GM19463 (cell line): ENCODE measurements around the gene POLK.
"Not testable (repeated sequence)": the region's sequence is repeated elsewhere in the genome, so short reads cannot be mapped to it uniquely, and the experiment has no call there.

Experiments
- ATAC-seq: cut with Tn5 transposase; IDR thresholded peaks from one replicate; pipeline ENCODE4 v1.9.1; 2021; ENCODE audit warnings: mild to moderate bottlenecking, moderate library complexity; ENCODE audit not compliant: unreplicated experiment

POLK gene

GRCh38 chr5:75510417-75510835, 1.3 kb upstream of the POLK start:
- ATAC-seq, result no peak

- peak; percentile 20 for ATAC-seq
Measured at GRCh38 chr5:75510836-75511434, 756 bp upstream of the POLK start.

- no peak for ATAC-seq
Measured at GRCh38 chr5:75512383-75513074, 838 bp downstream of the POLK start.

- no peak for ATAC-seq
Measured at GRCh38 chr5:75513841-75514240, 2.1 kb downstream of the POLK start.

- no peak for ATAC-seq
Measured at GRCh38 chr5:75514323-75514722, 2.6 kb downstream of the POLK start.

GRCh38 chr5:75519761-75520160, 8.1 kb downstream of the POLK start:
- ATAC-seq, result no peak

GRCh38 chr5:75521195-75521594, 9.5 kb downstream of the POLK start:
- ATAC-seq, result no peak

- no peak for ATAC-seq
Measured at GRCh38 chr5:75522025-75522424, 10.3 kb downstream of the POLK start.

- ATAC-seq, result no peak
Measured at GRCh38 chr5:75522542-75522941, 10.9 kb downstream of the POLK start.

GRCh38 chr5:75523275-75523674, 11.6 kb downstream of the POLK start:
- no peak for ATAC-seq

GRCh38 chr5:75524071-75524470, 12.4 kb downstream of the POLK start:
- peak; percentile 87 for ATAC-seq

GRCh38 chr5:75524591-75524990, 12.9 kb downstream of the POLK start:
- ATAC-seq, result no peak

GRCh38 chr5:75525344-75525743, 13.7 kb downstream of the POLK start:
- no peak for ATAC-seq

GRCh38 chr5:75526070-75526469, 14.4 kb downstream of the POLK start:
- ATAC-seq, result no peak

- ATAC-seq, result no peak
Measured at GRCh38 chr5:75529185-75529584, 17.5 kb downstream of the POLK start.

GRCh38 chr5:75532190-75532589, 20.5 kb downstream of the POLK start:
- ATAC-seq, result no peak

GRCh38 chr5:75533716-75534115, 22.0 kb downstream of the POLK start:
- ATAC-seq, result not testable (repeated sequence)

- no peak for ATAC-seq
Measured at GRCh38 chr5:75534734-75535133, 23.0 kb downstream of the POLK start.

- ATAC-seq, result no peak
Measured at GRCh38 chr5:75536147-75536546, 24.5 kb downstream of the POLK start.

GRCh38 chr5:75536694-75537360, 25.1 kb downstream of the POLK start:
- no peak for ATAC-seq

GRCh38 chr5:75538211-75538610, 26.5 kb downstream of the POLK start:
- ATAC-seq, result no peak

- ATAC-seq, result no peak
Measured at GRCh38 chr5:75545131-75545530, 33.4 kb downstream of the POLK start.
